ENCODE data around the gene MTR. TPM values are rescaled to one million over a fixed set of nuclear protein-coding genes. Genes with fewer than 3 reads are reported as not detected.
A peak's percentile ranks its signal among the peaks of the same experiment; 100 is the strongest.

Gene MTR
- total RNA-seq, 1 donor from 2014 or later = 42.9 TPM

DNA sequence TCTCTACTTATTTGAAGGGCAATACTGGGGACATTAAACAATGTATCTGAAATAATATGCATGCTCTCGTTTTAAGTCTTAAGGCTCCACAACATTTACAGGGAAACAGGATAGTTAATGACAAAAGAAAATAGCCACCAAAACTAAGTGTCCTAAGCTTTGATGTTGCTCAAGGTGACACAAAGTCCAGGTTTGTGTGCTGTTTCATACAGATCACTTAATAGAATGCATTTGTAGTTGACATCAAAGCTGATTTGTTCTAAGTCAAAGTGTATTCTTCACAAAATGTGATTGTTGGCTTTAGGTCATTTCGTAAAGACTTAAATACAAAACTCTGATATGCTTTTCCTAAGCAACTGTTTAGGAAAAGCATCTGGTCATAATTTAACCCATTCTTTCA, 37.5 kb upstream of the MTR start:
- TF ChIP-seq, protein P1, sequence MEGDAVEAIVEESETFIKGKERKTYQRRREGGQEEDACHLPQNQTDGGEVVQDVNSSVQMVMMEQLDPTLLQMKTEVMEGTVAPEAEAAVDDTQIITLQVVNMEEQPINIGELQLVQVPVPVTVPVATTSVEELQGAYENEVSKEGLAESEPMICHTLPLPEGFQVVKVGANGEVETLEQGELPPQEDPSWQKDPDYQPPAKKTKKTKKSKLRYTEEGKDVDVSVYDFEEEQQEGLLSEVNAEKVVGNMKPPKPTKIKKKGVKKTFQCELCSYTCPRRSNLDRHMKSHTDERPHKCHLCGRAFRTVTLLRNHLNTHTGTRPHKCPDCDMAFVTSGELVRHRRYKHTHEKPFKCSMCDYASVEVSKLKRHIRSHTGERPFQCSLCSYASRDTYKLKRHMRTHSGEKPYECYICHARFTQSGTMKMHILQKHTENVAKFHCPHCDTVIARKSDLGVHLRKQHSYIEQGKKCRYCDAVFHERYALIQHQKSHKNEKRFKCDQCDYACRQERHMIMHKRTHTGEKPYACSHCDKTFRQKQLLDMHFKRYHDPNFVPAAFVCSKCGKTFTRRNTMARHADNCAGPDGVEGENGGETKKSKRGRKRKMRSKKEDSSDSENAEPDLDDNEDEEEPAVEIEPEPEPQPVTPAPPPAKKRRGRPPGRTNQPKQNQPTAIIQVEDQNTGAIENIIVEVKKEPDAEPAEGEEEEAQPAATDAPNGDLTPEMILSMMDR (conservative IDR thresholded peaks at IDR 0.05) = no peak
- no peaks in the 10 kb centered on the region for H3K9me3 Mint-ChIP-seq
- no peaks in the 10 kb centered on the region for H3K36me3 Mint-ChIP-seq (ENCODE audit: low read depth)
- no peaks in the 10 kb centered on the region for H3K4me1 Mint-ChIP-seq
- DNase-seq (ENCODE audit: low read depth, low spot score) = no peak
- no peaks in the 10 kb centered on the region for H3K27me3 Mint-ChIP-seq (ENCODE audit: low read depth)
- H3K4me3 Mint-ChIP-seq = no peak overlapping the region
- H3K27ac Mint-ChIP-seq (ENCODE audit: unreplicated experiment) = no peak overlapping the region

DNA sequence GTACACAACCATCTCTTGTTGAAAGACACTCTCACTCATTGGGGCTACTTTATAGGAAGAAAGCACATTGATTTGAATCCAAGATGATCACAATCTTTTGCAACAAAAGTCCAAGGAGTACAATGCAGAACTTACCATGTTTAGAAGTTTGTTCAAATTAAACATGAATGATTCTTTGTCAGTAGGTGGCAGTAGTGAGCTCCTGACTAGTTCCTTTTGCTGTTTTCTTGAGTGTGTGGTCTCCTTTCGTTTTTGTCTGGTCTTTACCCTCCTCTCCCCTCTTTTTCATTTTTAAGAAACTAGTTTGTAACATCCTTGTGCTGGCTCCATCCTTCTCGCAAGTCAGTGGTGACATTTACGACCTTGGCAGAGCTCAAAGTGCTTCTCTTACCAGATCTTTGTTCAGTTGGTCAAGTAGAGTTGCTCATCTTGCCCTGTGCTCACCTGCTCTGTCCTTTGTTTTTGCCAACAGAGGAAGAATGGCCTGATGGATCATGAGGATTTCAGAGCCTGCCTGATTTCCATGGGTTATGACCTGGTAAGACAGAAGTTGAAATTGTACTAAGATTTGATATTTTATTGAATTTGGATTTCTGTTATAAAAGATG, 35.7 kb upstream of the MTR start:
- peak; percentile 6 for DNase-seq (ENCODE audit: low read depth, low spot score)
- TF ChIP-seq, protein P1 (conservative IDR thresholded peaks at IDR 0.05) = peak; percentile 76

GRCh38 chr1:236760480-236760879, 34.6 kb upstream of the MTR start:
- Mint-ChIP-seq H3K9me3 (no peaks in the 10 kb centered on the region), H3K36me3 (ENCODE audit: low read depth) (no peaks in the 10 kb centered on the region), H3K4me3 (no peak overlapping the region), H3K27ac (ENCODE audit: unreplicated experiment) (no peak overlapping the region), H3K27me3 (ENCODE audit: low read depth) (no peaks in the 10 kb centered on the region), H3K4me1 (no peaks in the 10 kb centered on the region)
- DNase-seq (ENCODE audit: low read depth, low spot score) = no peak
- TF ChIP-seq, protein P1 (conservative IDR thresholded peaks at IDR 0.05) = no peak

More for the DNA sequence above, 35.7 kb upstream of the MTR start:
- Mint-ChIP-seq H3K27ac (ENCODE audit: unreplicated experiment) (no peak overlapping the region), H3K36me3 (ENCODE audit: low read depth) (no peaks in the 10 kb centered on the region), H3K4me1 (no peaks in the 10 kb centered on the region), H3K9me3 (no peaks in the 10 kb centered on the region), H3K4me3 (no peak overlapping the region), H3K27me3 (ENCODE audit: low read depth) (no peaks in the 10 kb centered on the region)

DNA sequence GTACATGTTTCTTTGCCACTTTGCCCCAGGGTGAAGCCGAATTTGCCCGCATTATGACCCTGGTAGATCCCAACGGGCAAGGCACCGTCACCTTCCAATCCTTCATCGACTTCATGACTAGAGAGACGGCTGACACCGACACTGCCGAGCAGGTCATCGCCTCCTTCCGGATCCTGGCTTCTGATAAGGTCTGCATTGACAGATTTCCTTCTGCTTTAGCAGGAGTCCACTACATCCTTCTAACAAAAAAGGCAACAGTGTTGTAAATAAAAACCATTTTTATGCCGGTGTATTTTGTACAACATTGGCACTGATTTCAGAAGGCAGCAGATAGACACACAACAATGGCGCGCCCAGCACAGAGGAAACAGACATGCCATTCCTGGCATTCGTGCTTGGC, 34.1 kb upstream of the MTR start:
- H3K4me1 Mint-ChIP-seq = no peaks in the 10 kb centered on the region
- no peaks in the 10 kb centered on the region for H3K9me3 Mint-ChIP-seq
- no peaks in the 10 kb centered on the region for H3K36me3 Mint-ChIP-seq (ENCODE audit: low read depth)
- no peak for DNase-seq (ENCODE audit: low read depth, low spot score)
- H3K4me3 Mint-ChIP-seq = no peak overlapping the region
- TF ChIP-seq, protein P1 (conservative IDR thresholded peaks at IDR 0.05) = no peak
- H3K27ac Mint-ChIP-seq (ENCODE audit: unreplicated experiment) = no peak overlapping the region
- H3K27me3 Mint-ChIP-seq (ENCODE audit: low read depth) = no peaks in the 10 kb centered on the region

DNA sequence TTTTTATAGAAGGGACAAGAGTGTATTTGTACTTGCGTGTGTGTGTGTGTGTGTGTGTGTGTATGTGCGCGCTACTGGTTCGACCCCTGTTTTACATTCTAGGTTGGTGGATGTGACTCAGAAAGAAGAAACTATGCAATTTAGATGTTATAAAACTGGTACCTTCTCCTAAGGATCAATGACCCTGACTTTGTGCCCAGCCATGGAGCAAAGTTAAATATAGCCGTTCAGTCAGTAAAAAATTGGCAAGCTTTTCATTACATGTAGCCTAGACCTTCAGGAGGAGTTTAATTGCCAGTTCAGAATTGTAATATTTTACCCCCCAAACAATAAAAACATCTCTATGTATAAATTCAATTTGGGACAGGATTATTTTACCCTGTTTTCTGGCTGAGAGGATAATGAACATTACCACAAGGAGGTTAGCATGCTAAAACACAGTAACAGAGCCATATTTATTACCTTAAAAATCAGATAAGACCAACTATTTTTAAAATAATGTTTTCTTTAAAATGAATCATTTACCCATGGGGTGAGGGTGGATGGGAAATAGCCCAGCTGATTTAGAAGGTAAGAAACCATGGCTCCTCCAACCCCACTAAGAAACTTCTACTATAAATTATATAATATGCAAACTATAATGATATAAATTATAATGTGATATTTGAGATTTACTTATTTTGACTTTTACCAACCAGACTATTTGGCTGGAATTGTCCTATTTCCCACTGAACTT, 33.5 kb upstream of the MTR start:
- DNase-seq (ENCODE audit: low read depth, low spot score) = no peak
- H3K9me3 Mint-ChIP-seq = no peaks in the 10 kb centered on the region
- H3K27ac Mint-ChIP-seq (ENCODE audit: unreplicated experiment) = no peak overlapping the region
- H3K36me3 Mint-ChIP-seq (ENCODE audit: low read depth) = no peaks in the 10 kb centered on the region
- no peaks in the 10 kb centered on the region for H3K4me1 Mint-ChIP-seq
- no peaks in the 10 kb centered on the region for H3K27me3 Mint-ChIP-seq (ENCODE audit: low read depth)
- TF ChIP-seq, protein P1 (conservative IDR thresholded peaks at IDR 0.05) = no peak
- no peak overlapping the region for H3K4me3 Mint-ChIP-seq

All from neural crest cell (in vitro differentiated cells).